Vagina (tissue), 2 donors: ENCODE measurements around the gene ZMIZ1. TPM values are rescaled to one million over a fixed set of nuclear protein-coding genes. Genes with fewer than 3 reads are reported as not detected.

Experiments used
- DNase-seq, 2 donors: peaks; one replicate each; pipeline ENCODE4 v3.0.0-alpha.2; 2017; ENCODE audit errors: extremely low spot score in 2 of 2
- H3K27ac ChIP-seq: fragments of 200-600 bp; sonication (generic); one replicate; pipeline ENCODE4 v1.5.1; 2019
- H3K27me3 ChIP-seq: fragments of 200-600 bp; sonication (generic); one replicate; pipeline ENCODE4 v1.5.1; 2019
- H3K36me3 ChIP-seq, 2 donors: fragments of 200-600 bp; sonication (generic); one replicate each; pipeline ENCODE4 v1.5.1; 2017 to 2019
- H3K4me1 ChIP-seq: fragments of 200-600 bp; sonication (generic); one replicate; pipeline ENCODE4 v1.5.1; 2019
- H3K4me3 ChIP-seq, 2 donors: fragments of 200-600 bp; sonication (generic); 1 replicate in 1 of 2; 2 replicates in 1 of 2; pipeline ENCODE4 v1.5.1; 2016 to 2019
- H3K9me3 ChIP-seq: fragments of 200-600 bp; sonication (generic); one replicate; pipeline ENCODE4 v1.5.1; 2019
- POLR2A ChIP-seq, 2 donors: fragments of 450-650 bp; IDR thresholded peaks; one replicate each; pipeline ENCODE4 v1.6.1; 2017; ENCODE audit warnings: antibody characterized with exemption in 2 of 2, mild to moderate bottlenecking in 2 of 2, moderate library complexity in 2 of 2
- POLR2AphosphoS5 ChIP-seq, 2 donors: sonication (generic); formaldehyde crosslinking; IDR thresholded peaks; one replicate each; pipeline ENCODE4 v1.9.0; 2017; ENCODE audit warnings: antibody characterized with exemption in 2 of 2, mild to moderate bottlenecking in 2 of 2, low read depth in 1 of 2; ENCODE audit not compliant: insufficient read depth in 1 of 2
- intact Hi-C: fragments of 100-400 bp; cut with DNase I; formaldehyde crosslinking; loops from one replicate; pipeline ENCODE4 v1.15.1; 2023
- total RNA-seq: library from RNA; depleted of rRNA; stranded (reverse); fragments of >200 nt; gene quantifications from one replicate; pipeline ENCODE4 v1.2.3, GENCODE V29; 2016
- TF ChIP-seq, protein P1 (sequence below), 3 experiments: fragments of 450-650 bp in 2 of 3; fragments of 200-600 bp in 1 of 3; sonication (generic) in 1 of 3; IDR thresholded peaks; one replicate each; pipeline ENCODE4 v1.5.1; 2017 to 2019; ENCODE audit warnings: antibody characterized with exemption in 3 of 3, mild to moderate bottlenecking in 2 of 3, moderate library complexity in 2 of 3

The ZMIZ1 gene
- total RNA-seq, 1 donor from 2014 or later, result 61.4 TPM

DNA sequence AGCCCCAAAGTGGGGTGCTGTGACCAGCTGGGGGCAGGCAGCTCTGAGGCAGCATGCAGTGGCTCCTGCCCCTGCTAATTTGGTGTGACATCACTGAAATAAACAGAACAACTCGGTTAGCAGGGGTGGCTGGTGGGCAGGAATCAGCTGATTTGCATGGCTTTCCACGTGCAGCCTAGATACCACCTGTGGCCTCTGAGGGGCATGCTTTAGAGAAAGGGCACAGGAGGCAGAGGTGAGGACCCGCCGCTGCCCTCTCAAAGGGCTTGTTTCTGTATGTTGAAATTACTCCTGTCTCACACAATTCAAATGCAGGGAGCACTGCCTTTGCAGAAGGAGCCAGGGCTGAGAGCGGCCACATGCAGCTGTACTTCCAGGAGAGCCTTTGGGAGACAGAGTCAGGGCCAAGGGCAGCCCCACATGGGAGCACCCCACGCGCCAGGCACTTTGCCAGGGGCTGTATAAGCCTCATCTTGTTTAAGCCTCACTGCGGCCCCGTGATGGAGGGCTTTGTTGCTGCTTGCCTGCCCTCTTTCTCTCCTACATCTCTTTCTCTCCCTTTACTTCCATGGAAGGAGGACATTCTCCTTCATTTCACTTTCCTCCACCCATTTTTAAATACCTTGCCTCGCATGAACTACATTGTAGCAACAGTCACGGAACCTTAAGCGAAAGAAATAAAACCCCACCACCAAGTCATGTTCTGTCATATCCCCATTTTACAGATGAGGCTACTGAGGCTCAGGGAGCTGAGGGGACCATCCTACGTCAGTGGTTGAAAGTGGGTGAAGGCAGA, 137.7 kb downstream of the ZMIZ1 start:
- TF ChIP-seq, protein P1, sequence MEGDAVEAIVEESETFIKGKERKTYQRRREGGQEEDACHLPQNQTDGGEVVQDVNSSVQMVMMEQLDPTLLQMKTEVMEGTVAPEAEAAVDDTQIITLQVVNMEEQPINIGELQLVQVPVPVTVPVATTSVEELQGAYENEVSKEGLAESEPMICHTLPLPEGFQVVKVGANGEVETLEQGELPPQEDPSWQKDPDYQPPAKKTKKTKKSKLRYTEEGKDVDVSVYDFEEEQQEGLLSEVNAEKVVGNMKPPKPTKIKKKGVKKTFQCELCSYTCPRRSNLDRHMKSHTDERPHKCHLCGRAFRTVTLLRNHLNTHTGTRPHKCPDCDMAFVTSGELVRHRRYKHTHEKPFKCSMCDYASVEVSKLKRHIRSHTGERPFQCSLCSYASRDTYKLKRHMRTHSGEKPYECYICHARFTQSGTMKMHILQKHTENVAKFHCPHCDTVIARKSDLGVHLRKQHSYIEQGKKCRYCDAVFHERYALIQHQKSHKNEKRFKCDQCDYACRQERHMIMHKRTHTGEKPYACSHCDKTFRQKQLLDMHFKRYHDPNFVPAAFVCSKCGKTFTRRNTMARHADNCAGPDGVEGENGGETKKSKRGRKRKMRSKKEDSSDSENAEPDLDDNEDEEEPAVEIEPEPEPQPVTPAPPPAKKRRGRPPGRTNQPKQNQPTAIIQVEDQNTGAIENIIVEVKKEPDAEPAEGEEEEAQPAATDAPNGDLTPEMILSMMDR (IDR thresholded peaks at IDR 0.05), result no peak
- TF ChIP-seq POLR2A (IDR thresholded peaks at IDR 0.05) (no peak), POLR2AphosphoS5 (IDR thresholded peaks at IDR 0.05; ENCODE audit: insufficient read depth in 1 of 2, low read depth in 1 of 2) (peak in 1 of 2 donors; percentile 12)
- no peaks in the 10 kb centered on the region for H3K27me3 ChIP-seq
- no peak for DNase-seq
- H3K4me3 ChIP-seq, result no peak overlapping the region
- peaks cover 0 to 40% of the 10 kb centered on the region in 2 donors for H3K36me3 ChIP-seq
- no peak overlapping the region for H3K27ac ChIP-seq
- no peaks in the 10 kb centered on the region for H3K9me3 ChIP-seq
- H3K4me1 ChIP-seq, result peaks cover 34% of the 10 kb centered on the region
- intact Hi-C loops, result no loop called here

DNA sequence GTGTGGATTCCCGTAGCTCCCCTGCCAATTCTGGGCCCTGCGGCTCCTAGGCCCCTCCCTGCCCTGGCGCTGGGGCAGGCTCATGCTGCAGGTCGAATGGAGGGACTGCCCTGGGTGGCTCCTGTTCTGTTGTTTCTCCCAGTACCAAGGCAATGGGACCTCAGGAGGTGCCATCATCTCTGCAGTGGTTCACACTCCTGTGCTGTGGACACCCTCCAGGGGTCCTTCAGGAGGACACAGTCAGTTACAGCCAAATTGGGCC, 138.3 kb downstream of the ZMIZ1 start:
- no peaks in the 10 kb centered on the region for H3K9me3 ChIP-seq
- no peak overlapping the region for H3K4me3 ChIP-seq
- peaks cover 34% of the 10 kb centered on the region for H3K4me1 ChIP-seq
- peaks cover 0 to 36% of the 10 kb centered on the region in 2 donors for H3K36me3 ChIP-seq
- no peak for DNase-seq
- TF ChIP-seq POLR2A (IDR thresholded peaks at IDR 0.05), result no peak
- no peak for TF ChIP-seq POLR2AphosphoS5 (IDR thresholded peaks at IDR 0.05; ENCODE audit: insufficient read depth in 1 of 2, low read depth in 1 of 2)
- TF ChIP-seq, protein P1 (IDR thresholded peaks at IDR 0.05), result no peak
- intact Hi-C loops, result no loop called here
- no peaks in the 10 kb centered on the region for H3K27me3 ChIP-seq
- no peak overlapping the region for H3K27ac ChIP-seq

DNA sequence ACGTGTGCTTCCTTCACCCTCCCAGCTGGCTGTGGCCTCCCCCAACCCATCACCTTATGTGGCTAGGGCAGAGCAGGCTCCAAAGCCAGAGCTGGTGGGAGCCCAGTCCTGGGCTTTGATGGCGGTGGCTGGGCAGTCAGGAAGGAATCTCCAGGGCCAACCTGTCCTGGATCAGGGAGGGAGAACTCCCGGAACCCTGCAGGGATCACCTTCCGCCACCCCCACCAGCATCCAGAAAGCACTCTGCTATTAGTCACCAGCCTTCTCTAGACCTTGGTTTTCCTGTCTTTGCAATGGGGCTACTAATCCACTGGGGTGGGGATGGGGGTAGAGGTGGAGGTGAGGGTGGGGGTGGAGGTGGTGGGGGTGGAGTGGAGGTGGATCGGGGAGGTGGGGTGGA, 139.0 kb downstream of the ZMIZ1 start:
- no peak overlapping the region for H3K4me3 ChIP-seq
- no peaks in the 10 kb centered on the region for H3K27me3 ChIP-seq
- DNase-seq, result no peak
- intact Hi-C loops, result no loop called here
- peaks cover 28% of the 10 kb centered on the region for H3K4me1 ChIP-seq
- no peak for TF ChIP-seq POLR2AphosphoS5 (IDR thresholded peaks at IDR 0.05; ENCODE audit: insufficient read depth in 1 of 2, low read depth in 1 of 2)
- TF ChIP-seq POLR2A (IDR thresholded peaks at IDR 0.05), result no peak
- TF ChIP-seq, protein P1 (IDR thresholded peaks at IDR 0.05), result no peak
- H3K36me3 ChIP-seq, result peaks cover 0 to 36% of the 10 kb centered on the region in 2 donors
- H3K27ac ChIP-seq, result no peak overlapping the region
- H3K9me3 ChIP-seq, result no peaks in the 10 kb centered on the region

DNA sequence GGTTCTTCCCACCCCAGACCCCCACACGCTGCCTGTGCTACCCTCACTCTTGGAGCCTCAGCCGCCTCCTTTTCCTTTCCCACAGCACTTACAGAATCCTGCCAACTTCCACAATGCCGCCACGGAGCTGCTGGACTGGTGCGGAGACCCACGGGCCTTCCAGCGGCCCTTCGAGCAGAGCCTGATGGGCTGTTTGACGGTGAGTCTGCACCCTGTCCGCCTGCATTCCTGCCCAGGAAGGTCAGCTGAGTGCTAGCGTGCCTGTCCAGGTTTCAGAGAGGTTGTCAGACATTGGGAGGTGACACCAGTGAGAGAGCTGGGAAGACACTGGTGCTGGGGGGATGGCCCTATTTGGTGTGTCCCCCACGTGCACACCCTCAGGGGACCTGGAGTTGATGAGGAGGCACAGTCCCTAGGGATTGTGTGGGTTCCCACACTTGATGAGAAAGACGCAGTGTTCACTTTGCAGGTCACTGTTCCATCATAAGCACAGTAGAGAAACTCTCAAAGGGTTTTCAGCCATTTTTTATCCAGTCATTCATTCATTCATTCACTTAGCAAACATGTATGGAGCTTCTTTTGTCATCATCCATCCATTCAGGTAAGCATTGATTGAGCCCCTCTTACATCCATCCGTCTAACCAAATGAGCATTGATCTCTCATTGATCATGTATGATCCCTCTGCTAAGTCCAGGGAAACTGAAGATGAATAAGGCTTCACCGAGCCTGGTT, 139.7 kb downstream of the ZMIZ1 start:
- H3K9me3 ChIP-seq, result no peaks in the 10 kb centered on the region
- H3K4me1 ChIP-seq, result peaks cover 21% of the 10 kb centered on the region
- TF ChIP-seq POLR2A (IDR thresholded peaks at IDR 0.05) (no peak), POLR2AphosphoS5 (IDR thresholded peaks at IDR 0.05; ENCODE audit: insufficient read depth in 1 of 2, low read depth in 1 of 2) (no peak)
- TF ChIP-seq, protein P1 (IDR thresholded peaks at IDR 0.05), result no peak
- peaks cover 0 to 36% of the 10 kb centered on the region in 2 donors for H3K36me3 ChIP-seq
- intact Hi-C loops, result no loop called here
- DNase-seq, result no peak
- H3K4me3 ChIP-seq, result no peak overlapping the region
- no peak overlapping the region for H3K27ac ChIP-seq
- H3K27me3 ChIP-seq, result no peaks in the 10 kb centered on the region

DNA sequence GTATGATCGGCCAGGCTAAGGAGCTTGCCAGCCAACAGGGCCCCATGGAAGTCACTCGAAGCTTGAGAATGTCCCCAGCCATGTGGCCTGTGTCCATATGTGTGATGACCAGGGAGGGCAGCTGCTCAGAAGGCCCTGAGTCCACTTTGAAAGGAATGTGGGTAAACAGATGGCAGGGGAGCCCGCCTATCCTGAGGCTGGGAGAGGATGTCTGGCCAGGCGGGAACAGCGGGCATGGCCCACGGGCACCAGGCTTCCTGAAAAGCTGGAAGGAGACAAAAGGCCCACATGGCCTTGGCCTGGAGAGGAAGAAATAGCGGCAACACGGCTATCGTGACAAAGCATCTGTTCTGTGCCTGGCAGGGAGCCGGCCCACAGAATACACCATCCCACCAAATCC, 140.6 kb downstream of the ZMIZ1 start:
- intact Hi-C loops, result no loop called here
- peak in 1 of 2 donors; percentile 8 for TF ChIP-seq POLR2AphosphoS5 (IDR thresholded peaks at IDR 0.05; ENCODE audit: insufficient read depth in 1 of 2, low read depth in 1 of 2)
- TF ChIP-seq, protein P1 (IDR thresholded peaks at IDR 0.05), result no peak
- no peak for TF ChIP-seq POLR2A (IDR thresholded peaks at IDR 0.05)
- Histone ChIP-seq H3K36me3 (peaks cover 0 to 27% of the 10 kb centered on the region in 2 donors), H3K27me3 (no peaks in the 10 kb centered on the region), H3K4me3 (no peak overlapping the region), H3K4me1 (peaks cover 12% of the 10 kb centered on the region), H3K9me3 (no peaks in the 10 kb centered on the region), H3K27ac (no peak overlapping the region)
- DNase-seq, result no peak
